OCI-LY1 (cell line): ENCODE data around the gene CADM4.
"Not testable (repeated sequence)": the region's sequence is repeated elsewhere in the genome, so short reads cannot be mapped to it uniquely, and the experiment has no call there.

Experiments used
- H2AFZ ChIP-seq: fragments of 200-600 bp; sonication (generic), shearing (Covaris generic); 2 replicates; pipeline ENCODE4 v1.6.0; 2014; ENCODE audit warnings: antibody characterized with exemption, mild to moderate bottlenecking, low read length
- H3F3A ChIP-seq: fragments of 200-600 bp; sonication (generic), shearing (Covaris generic); 2 replicates; pipeline ENCODE4 v1.6.0; 2014; ENCODE audit warnings: mild to moderate bottlenecking, antibody characterized with exemption, low read length, moderate library complexity; ENCODE audit not compliant: insufficient read depth
- H3K27ac ChIP-seq: fragments of 200-600 bp; sonication (generic); 2 replicates; pipeline ENCODE4 v1.5.1; 2014; ENCODE audit warnings: low read length, mixed run types, mild to moderate bottlenecking, low read depth; ENCODE audit not compliant: poor library complexity, severe bottlenecking
- H3K27me3 ChIP-seq: fragments of 200-600 bp; sonication (generic); 2 replicates; pipeline ENCODE4 v1.6.0; 2014; ENCODE audit warnings: antibody characterized with exemption, mild to moderate bottlenecking, low read length, moderate library complexity; ENCODE audit not compliant: insufficient read depth
- H3K36me3 ChIP-seq: fragments of 200-600 bp; sonication (generic); 2 replicates; pipeline ENCODE4 v1.6.1; 2014; ENCODE audit warnings: mild to moderate bottlenecking, antibody characterized with exemption, low read length, moderate library complexity, mixed read lengths; ENCODE audit not compliant: insufficient read depth
- H3K4me1 ChIP-seq: fragments of 200-600 bp; sonication (generic); 2 replicates; pipeline ENCODE4 v1.5.1; 2014; ENCODE audit warnings: mild to moderate bottlenecking, low read length, moderate library complexity; ENCODE audit not compliant: insufficient read depth, severe bottlenecking
- H3K4me2 ChIP-seq: fragments of 200-600 bp; sonication (generic), shearing (Covaris generic); 2 replicates; pipeline ENCODE4 v1.6.1; 2014; ENCODE audit warnings: low read length
- H3K4me3 ChIP-seq: fragments of 200-600 bp; sonication (generic); 2 replicates; pipeline ENCODE4 v1.5.1; 2014; ENCODE audit warnings: low read length, low read depth, mild to moderate bottlenecking, mixed read lengths; ENCODE audit not compliant: poor library complexity, severe bottlenecking
- H3K79me2 ChIP-seq: fragments of 200-600 bp; shearing (Covaris generic); 2 replicates; pipeline ENCODE4 v1.6.1; 2016; ENCODE audit warnings: mixed run types, low read length, mixed read lengths; ENCODE audit not compliant: insufficient read depth
- H3K9ac ChIP-seq: fragments of 200-600 bp; sonication (generic), shearing (Covaris generic); 2 replicates; pipeline ENCODE4 v1.6.1; 2014; ENCODE audit warnings: mild to moderate bottlenecking, low read length, mixed read lengths
- H3K9me2 ChIP-seq: fragments of 200-600 bp; sonication (generic), shearing (Covaris generic); 2 replicates; pipeline ENCODE4 v1.6.1; 2014; ENCODE audit warnings: low read depth, mild to moderate bottlenecking, low read length, mixed read lengths
- H3K9me3 ChIP-seq: fragments of 200-600 bp; shearing (Covaris generic); 2 replicates; pipeline ENCODE4 v1.6.1; 2014; ENCODE audit warnings: low read length, mixed read lengths
- H4K20me1 ChIP-seq: fragments of 200-600 bp; sonication (generic), shearing (Covaris generic); 2 replicates; pipeline ENCODE4 v1.6.0; 2016; ENCODE audit warnings: mild to moderate bottlenecking, low read length; ENCODE audit not compliant: insufficient read depth
- CTCF ChIP-seq: fragments of 200-600 bp; sonication (generic), shearing (Covaris generic); IDR thresholded peaks from 2 replicates; pipeline ENCODE4 v1.5.1; 2017; ENCODE audit warnings: mild to moderate bottlenecking, antibody characterized with exemption, low read length, moderate library complexity, mixed read lengths
- EZH2 ChIP-seq: fragments of 200-600 bp; sonication (generic), shearing (Covaris generic); IDR thresholded peaks from 2 replicates; pipeline ENCODE4 v1.8.0; 2017; ENCODE audit warnings: borderline replicate concordance, mixed run types, mild to moderate bottlenecking, antibody characterized with exemption, low read length, moderate library complexity, mixed read lengths

Gene CADM4

GRCh38 chr19:43684326-43684725, 44.7 kb upstream of the CADM4 start:
- Histone ChIP-seq H3K27me3 (no peaks in the 10 kb centered on the region), H2AFZ (no peak overlapping the region)
- TF ChIP-seq EZH2, result no peak
- no peak for TF ChIP-seq CTCF

GRCh38 chr19:43683905-43684304, 44.3 kb upstream of the CADM4 start:
- TF ChIP-seq EZH2, result no peak
- no peak for TF ChIP-seq CTCF
- Histone ChIP-seq H3K4me1 (no peaks in the 10 kb centered on the region), H3K27ac (no peak overlapping the region), H3K9me2 (no peaks in the 10 kb centered on the region), H3K27me3 (no peaks in the 10 kb centered on the region), H2AFZ (no peak overlapping the region), H3K4me2 (no peak overlapping the region), H3K4me3 (no peak overlapping the region), H3F3A (no peaks in the 10 kb centered on the region), H3K9me3 (no peaks in the 10 kb centered on the region), H3K36me3 (no peaks in the 10 kb centered on the region), H3K9ac (no peak overlapping the region), H3K79me2 (no peaks in the 10 kb centered on the region), H4K20me1 (no peaks in the 10 kb centered on the region)

More at GRCh38 chr19:43684326-43684725, 44.7 kb upstream of the CADM4 start:
- Histone ChIP-seq H3K4me2 (no peak overlapping the region), H4K20me1 (no peaks in the 10 kb centered on the region), H3K4me3 (no peak overlapping the region), H3K27ac (no peak overlapping the region), H3K79me2 (no peaks in the 10 kb centered on the region), H3K4me1 (no peaks in the 10 kb centered on the region), H3K36me3 (no peaks in the 10 kb centered on the region), H3F3A (no peaks in the 10 kb centered on the region), H3K9me3 (no peaks in the 10 kb centered on the region), H3K9me2 (no peaks in the 10 kb centered on the region), H3K9ac (no peak overlapping the region)

GRCh38 chr19:43682824-43683661, 43.4 kb upstream of the CADM4 start:
- Histone ChIP-seq H3K9me3 (no peaks in the 10 kb centered on the region), H2AFZ (no peak overlapping the region), H3K27me3 (no peaks in the 10 kb centered on the region), H3K4me3 (no peak overlapping the region), H3K79me2 (no peaks in the 10 kb centered on the region), H4K20me1 (no peaks in the 10 kb centered on the region), H3K9me2 (no peaks in the 10 kb centered on the region), H3K36me3 (no peaks in the 10 kb centered on the region), H3K27ac (no peak overlapping the region), H3K4me1 (no peaks in the 10 kb centered on the region), H3K4me2 (no peak overlapping the region), H3K9ac (no peak overlapping the region), H3F3A (no peaks in the 10 kb centered on the region)
- TF ChIP-seq CTCF, result no peak
- no peak for TF ChIP-seq EZH2

GRCh38 chr19:43682269-43682668, 42.6 kb upstream of the CADM4 start:
- H3K4me1 ChIP-seq, result not testable (repeated sequence)

More at GRCh38 chr19:43682269-43682668, 42.6 kb upstream of the CADM4 start:
- not testable (repeated sequence) for H3K4me3 ChIP-seq, H3K9me2 ChIP-seq, H3K9me3 ChIP-seq, H3K9ac ChIP-seq, H3K4me2 ChIP-seq, H4K20me1 ChIP-seq, H3K36me3 ChIP-seq, H3K79me2 ChIP-seq, H3K27ac ChIP-seq, H3K27me3 ChIP-seq, H3F3A ChIP-seq, H2AFZ ChIP-seq
